NCI-H2171 treated with DMSO at 0.1 percent for 48 hours (cell line): ENCODE results near the gene BCO2.

Source experiments
- DNase-seq: peaks from one replicate; lab custom pipeline; 2025; lab: John Stamatoyannopoulos, UW

The BCO2 gene

DNA sequence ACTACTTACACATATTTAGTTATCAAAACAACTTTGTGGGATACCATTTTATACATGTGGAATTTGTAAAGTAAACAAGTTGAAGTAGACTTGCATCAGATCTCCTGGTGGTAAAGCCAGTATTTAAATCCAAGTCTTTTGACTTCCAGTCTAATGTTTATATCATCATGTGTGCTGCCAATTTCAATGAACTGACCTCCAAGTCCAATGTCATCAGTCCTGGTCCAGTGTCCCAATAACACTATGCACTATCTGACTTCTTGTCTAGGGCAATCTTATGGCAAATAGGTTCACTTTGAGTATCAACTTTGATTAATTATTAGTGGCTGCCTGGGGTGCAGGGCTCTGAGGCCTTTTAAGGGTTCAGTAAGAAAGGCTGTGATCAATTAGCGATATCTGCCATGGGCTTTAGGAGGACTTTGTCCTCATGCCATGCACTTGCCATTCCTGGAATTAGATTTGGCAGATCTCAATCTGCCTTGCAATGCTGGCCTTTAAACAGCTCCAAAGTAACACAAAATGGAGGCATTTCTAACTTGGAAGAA is 41.3 kb downstream of the BCO2 start:
- DNase-seq, result no peak

DNA sequence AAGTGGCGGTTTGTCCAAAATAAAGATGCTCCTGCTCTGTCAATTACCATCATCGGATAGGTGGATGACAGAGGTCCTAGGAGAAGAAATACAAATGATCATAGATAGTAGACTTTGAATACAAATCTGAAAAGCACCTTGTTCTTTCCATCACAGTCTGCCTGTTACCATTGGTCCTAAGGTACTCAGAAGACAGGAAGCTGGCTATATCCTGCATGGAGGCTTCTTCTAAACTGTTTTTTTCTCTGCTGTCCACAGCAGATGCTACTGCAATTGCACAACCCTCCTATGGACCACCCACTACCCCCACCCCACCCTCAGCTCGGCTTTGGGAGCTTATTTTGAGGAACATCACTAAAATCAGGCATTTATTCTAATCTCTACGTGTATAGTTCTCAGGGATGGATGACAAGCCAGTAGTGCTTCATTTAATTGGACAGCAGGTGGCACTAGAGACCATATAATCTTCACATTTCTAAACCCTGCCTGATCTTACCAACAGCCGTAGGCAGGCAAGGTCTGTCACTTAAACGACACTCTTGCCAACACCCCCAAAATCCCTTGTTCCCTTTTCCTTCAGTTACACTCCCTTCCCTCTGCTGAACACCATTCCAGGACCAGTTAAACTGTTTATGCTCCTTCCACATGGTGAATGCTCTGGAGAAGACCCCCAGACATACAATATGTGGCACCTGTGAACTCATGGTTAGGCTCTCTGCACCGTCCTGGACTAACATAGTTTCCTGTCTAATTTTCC is 44.3 kb downstream of the BCO2 start:
- peak; percentile 83 for DNase-seq

DNA sequence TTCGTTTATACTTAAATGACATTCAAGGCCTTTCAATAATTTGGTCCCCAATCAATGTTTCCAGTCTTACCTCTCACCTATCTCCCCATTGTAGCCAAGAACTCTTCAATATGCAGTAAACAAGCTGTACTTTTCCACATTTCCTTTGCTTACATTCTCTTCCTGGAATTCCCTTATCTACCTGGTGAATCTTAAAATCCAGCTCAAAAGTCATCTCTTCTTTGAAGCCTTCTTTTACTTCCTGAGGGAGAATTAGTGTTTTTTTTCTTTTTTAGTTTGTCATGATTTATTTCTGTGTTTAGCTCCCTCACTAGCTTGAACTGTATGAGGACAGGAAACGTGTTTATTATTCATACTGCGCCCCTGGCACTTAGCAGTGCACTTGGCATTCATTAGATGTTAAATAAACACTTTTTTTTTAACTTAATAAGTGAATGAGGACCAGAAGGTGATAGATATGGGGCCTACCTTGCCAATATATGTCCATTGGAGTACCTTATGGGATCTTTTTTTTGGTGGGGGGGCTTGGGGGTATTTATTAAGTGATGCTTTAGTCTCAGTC is 46.0 kb downstream of the BCO2 start:
- DNase-seq, result no peak

DNA sequence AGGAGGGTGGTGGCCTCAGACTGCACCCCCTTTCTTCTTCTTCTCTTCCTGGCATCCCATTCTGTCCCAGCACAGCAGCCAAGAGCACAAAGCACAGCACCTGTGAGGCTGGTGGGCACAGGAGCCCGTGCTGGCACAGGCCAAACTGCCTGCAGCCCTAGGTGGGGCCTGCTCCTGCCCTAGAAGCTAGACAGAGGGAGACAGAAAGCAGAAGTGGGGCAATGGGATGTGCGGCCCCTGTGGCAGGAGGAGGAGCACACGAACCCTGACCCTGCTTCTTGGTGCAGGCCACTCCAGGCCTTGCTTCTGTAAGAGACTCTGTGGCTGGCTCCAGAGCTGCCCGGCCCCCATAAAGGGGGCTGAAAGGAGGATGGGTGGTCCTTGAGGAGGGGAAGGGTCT is 47.0 kb downstream of the BCO2 start:
- DNase-seq, result no peak

DNA sequence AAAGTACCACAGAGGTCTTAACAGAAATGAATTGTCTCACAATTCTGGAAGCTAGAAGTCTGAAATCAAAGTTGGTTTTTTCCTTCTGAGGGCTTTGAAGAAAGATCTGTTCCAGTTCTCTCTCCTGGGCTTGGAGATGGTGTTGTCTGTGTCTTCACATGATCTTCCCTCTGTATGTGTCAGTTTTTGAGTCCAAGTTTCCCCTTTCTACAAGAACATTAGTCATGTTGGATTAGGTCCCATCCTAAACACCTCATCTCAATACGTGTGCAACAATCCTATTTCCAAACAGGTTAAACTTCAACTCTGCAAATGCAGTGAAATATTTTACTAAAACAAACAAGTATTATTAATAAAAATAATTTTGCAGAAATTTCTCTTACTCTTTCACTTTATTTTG is 47.8 kb downstream of the BCO2 start:
- DNase-seq, result no peak

DNA sequence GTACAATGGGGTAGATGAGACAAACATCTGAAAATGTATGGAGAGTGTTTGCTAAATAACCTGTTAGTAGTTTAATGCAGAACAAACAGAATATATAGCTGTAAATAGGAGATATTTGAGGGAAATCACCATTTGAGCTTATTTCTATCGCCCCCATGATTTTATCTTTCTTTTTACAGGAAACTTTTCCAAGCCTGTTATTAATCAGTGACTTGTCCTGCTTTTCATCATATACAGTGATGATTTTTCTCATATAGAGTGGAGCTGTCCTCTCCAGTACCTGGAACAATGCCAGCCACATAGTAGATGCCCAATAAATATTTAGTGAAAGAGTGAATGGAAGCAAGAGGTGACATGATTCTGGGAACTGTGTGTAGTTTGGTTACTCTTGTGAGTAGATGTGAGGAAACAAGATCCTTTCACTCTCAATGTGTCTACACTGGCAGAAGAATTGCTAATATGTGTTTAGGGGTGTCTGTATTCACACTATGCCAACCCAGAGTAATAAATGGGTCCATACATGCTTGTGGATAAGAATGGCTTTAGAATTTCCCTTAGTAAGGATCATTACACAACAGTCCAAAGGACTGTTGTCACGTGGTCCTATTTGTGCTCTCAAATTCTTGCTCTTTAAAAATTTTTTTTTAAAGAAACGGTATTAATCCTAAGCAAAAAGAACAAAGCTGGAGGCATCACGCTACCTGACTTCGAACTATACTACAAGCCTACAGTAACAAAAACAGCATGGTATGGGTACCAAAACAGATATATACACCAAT is 48.6 kb downstream of the BCO2 start:
- DNase-seq, result no peak

DNA sequence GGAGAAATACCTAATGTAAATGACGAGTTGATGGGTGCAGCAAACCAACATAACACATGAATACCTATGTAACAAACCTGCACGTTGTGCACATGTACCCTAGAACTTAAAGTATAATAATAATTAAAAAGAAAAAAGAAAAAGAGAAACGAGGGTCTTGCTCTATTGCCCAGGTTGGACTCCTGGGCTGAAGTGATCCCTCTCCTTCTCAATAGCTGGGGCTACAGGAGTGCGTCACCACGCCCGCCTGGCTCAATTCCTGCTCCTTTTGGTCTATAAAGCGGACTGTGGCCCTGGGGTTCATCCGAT is 50.4 kb downstream of the BCO2 start:
- DNase-seq, result no peak

DNA sequence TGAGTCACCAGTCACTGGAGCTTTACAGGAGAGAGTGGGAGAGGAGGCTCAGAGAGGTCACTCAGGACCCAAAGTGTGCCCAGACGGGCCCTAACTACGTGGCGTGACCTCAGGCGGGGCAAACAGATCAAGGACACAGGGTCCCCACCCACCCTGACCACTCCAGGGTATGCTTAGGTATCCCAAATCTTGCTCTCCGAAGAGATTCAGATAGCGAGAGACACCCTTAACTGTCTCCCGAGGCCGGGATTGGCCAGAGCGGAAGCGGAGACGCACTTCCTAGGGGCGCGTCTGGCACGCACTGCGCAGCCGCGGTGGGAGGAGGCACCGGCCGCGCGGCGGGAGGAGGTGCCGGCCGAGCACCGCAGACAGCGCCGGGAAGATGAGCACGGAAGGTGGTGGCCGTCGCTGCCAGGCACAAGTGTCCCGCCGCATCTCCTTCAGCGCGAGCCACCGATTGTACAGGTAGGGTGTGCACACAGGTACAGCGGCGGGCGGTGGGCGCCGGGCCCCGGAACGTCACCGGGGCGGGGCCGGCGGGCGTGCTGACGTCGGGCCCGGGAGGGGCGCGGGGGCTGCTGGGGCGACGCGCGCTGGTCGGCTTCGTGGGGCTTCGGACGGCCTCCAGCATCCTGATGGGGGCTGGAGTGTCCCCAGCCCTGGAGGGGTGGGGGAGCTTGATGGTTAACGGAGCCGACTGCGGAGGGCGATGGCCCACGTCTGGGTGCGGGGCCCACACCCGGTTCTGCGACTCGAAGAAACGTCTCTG is 50.9 kb downstream of the BCO2 start, which contains the start of gene PTS:
Gene PTS, plus strand, starts transcription at position 367 of the 769 bp plus-strand sequence. Its CDS starts 16 bp downstream, at position 383.
- DNase-seq, result peak; percentile 82

DNA sequence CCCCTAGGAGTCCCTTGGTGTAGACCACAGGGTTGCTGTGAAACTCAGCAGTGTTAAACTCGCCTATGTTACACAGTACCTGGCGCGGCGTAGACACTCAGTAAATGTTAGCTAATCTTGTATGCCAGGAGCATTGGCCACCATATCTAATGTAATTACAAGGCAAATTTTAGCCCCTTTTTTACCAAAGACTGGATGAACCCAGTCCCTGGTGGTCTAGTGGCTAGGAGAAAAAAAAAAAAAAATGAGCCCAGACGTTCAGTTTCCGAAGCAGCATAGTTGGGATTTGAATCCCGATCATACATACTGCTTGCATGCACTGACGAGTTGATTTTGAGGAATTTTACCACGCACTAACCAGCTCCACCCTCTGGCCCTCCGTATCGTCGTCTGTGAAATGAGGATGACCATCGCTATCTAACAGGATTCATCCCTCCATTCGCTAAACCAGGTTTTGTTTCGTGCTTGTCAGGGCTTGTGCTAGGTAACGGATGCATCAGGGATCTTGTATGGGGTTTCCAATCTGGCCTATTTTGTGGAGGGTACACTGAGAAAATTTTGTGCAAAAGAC is 51.6 kb downstream of the BCO2 start:
- no peak for DNase-seq

DNA sequence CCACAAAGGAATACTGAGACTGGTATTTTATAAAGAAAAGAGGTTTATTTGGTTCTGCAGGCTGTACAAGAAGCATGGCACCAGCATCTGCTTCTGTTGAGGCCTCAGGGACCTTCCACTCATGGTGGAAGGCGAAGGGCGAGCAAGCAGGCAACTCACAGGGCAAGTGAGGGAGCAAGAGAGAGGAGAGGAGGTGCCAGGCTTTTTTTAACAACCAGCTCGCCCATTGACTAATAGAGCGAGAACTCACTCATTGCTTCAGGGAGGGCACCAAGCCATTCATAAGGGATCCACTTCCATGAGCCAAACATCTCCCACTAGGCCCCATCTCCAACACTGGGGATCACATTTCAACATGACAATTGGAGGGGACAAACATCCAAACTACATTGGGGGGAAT is 52.2 kb downstream of the BCO2 start:
- DNase-seq, result no peak

DNA sequence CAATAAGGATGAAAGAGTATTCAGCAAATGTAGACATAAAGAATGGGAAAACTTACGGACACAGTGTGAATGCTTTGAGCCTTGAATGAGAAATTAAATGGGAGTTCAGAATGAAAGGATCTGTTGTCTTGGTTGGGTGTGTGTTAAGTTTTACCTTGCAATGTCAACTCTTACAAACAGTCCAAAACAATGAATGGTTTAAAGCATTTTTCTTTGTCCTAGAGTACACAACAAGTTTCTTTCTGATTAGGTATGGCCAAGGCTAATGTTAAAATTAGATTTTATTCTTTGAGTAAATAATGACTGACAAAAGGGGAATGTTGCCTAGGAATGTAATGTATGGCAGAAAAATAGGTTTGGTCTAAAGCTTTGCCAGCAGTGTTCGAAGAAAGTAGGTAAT is 53.4 kb downstream of the BCO2 start:
- no peak for DNase-seq

DNA sequence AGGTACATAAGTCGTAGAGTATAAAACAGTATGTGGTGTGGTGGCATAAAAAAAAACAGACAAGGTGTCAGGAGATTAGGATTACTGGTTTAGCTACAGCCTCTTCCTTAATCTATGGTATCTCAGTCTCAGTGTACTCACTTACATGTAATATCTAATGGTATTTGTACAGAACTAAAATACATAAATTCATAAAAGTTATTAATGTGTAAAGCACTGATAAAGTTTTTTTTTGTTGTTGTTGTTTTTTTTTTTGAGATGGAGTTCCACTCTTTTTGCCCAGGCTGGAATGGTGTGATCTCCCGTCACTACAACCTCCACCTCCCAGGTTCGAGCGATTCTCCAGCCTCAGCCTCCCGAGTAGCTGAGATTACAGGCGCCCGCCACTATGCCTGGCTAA is 53.8 kb downstream of the BCO2 start:
- no peak for DNase-seq

DNA sequence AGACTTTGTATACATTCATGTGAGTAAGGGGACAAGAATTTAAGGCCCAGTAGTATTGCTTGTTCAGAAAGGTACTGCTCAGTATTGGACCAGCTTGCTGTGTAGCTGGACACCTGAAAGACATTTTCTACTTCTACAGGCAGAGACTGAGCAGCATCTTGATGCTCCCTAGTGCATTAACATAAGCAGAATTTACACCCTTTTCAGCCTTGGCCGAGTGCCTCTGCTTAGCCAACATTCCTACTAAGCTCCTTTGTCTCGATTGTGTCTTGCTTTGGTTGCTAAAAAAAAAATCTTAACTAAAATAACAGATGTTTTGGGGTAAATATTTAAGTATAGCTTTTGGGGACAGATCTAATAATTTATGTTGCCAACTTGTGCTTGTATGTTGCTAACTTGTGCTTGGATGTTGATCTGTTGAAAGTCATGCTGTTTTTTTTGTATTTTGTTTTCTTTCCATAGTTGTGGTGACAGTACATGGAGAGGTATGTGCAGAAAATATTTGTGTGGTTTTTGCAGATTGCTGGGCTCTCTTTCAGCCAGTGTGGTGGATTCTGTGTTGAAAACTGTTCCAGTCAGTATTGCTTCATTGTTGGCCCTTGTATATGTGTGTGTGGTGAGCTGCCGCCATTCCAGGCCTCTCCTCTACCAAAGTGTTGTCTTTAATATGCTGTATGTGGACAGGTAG is 54.6 kb downstream of the BCO2 start:
- DNase-seq, result no peak

DNA sequence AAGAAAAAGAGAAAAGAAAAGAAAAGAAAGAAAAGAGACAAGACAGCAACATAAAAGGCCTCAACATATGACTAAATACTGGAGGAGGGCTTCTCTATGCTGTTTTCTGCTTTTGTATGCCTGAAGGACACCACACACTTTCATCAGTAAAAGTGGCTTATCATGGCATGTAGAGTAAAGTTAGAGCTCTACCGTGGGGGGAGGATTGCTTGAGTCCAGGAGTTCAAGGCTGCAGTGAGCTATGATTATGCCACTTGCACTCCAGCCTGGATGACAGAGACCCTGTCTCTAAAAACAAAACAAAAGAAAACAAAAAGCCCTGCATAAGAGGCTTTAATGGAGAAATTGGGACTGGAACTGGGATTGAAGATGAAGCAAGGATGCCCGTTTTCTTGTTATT is 56.6 kb downstream of the BCO2 start:
- no peak for DNase-seq

DNA sequence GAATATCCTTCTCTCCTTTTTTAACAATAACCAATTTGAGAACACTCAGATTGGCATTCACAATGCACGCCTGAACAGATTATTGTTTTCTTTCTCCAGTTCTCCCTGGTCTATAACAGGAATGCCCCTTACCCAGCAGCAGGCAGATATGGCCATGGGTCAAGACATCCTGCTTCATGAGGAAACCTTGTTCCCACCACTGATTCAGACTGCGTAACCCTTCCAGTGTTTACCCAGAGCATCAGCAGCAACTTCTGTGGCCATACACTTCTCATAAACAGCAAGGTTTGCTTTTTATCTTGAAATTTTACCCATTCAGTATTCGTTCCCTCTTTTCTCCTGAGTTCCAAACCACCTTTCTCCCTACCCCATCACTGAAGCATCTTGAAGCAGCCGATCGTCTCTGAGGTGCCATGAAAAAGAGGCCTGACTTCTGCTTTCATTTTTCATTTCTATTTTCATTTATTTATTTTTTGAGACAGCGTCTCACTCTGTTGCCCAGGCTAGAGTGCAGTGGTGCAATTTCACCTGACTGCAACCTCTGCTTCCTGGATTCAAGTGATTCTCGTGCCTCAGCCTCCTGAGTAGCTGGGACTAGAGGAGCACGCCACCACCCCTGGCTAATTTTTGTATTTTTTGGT is 60.6 kb downstream of the BCO2 start:
- DNase-seq, result no peak

DNA sequence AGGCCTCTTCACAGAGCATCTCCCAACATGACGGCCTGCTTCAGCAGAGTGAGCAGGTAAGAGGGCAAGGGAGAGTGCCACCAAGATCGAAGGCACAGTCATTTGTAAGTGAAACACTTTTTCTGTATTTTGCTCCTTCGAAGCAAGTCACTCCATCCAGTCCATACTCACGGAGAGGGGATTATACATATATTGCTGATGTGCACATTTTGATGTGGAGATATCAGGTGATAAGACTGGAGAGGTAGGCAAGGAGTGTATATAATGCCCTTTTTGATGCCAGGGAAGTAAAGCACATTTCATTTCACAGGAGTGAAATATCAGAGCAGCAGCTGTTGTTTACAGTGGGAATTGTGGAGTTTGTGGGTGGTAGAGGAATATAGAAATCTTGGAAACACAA is 62.1 kb downstream of the BCO2 start:
- no peak for DNase-seq

DNA sequence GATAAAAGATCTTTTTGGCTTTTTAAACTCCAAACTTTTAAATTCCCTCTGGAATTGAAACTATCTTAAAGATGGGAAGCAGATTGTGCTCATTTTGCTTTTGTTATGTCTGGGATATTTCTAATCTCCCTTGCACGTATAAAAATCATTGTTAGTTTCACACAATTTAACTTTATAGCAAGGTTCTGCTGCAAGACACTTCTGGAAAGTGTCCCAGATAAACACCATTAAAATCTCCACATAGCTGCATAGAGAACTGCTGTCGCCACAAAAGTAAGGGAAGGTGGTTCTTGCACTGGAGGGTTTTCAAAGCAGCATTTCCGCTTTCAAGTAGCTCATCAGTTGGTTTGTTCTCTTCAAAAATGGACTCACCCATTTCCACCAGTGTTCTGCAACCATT is 62.7 kb downstream of the BCO2 start:
- no peak for DNase-seq

DNA sequence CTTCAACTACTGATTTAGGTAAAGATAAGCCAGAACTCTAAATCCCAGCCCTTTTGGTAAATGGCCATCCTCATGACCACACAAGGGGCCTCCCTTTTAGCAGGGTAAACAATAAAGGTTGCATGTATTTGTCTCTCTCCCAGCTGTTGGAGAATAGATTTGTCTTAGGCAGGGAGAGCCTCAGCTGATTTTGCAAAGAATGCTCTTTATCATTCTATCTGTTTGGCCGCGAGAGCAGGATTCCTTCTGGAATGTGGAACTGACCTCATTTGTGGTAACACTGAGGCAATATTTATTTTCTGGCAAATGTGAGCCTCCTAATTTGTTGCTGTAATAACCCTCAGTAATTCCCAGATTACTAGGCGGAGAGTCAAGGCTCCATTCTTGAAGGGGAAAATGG is 66.2 kb downstream of the BCO2 start:
- DNase-seq, result no peak

DNA sequence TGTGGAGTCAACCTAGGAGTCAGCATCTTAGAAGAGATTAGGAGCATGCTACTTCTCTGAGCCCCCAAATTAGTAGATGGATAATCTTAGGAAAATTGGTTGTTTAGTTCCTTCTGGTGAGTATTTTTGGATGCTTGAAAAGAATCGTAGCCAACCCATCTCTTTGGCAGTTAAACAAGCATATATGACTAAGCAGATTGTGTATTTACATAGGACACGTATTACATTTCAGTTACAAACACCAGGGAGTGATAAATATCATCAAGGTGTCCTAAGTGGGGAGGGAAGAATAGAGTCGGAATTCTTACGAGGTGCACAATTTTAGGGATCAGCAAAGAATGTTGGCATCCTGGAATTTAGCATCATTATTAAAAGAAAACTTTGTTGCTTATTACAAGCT is 71.9 kb downstream of the BCO2 start:
- no peak for DNase-seq

DNA sequence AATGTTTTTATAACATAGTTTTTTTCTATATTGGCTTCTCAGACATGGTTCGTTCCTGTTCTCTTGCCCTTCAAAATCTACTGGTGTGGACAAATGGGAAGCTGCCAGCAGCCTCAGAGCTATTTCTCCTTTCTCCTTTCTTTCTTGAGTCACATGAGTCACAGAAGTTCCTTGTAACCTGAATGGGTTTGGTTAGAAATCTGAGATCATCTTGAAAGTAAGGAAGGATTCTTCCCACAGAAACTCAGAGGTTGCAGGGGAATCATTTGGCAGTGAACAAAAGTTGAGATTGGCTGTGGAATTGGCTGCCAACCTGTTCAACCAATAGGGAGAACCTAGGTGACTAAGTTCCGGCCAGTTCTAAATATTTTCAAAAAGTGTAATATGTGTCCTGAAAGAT is 72.9 kb downstream of the BCO2 start:
- DNase-seq, result no peak
